ENCODE data around the gene PTCD2.
A peak's percentile ranks its signal among the peaks of the same experiment; 100 is the strongest.

The PTCD2 gene

DNA sequence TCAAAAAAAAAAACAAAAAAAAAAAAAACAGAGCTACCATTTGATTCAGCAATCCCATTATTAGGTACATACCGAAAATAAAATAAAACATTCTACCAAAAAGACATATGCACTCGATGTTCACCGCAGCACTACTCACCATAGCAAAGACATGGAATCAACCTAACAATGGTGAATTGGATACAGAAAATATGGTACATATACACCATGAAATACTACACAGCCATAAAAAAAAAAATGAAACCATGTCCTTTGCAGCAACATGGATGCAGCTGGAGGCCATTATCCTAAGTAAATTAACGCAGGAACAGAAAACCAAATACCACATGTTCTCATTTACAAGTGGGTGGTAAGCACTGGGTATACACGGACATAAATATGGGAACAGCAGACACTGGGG is 21.5 kb upstream of the PTCD2 start:
- no peak for DNase-seq (ENCODE audit: low read depth, low spot score)
- TF ChIP-seq SUZ12 (IDR thresholded peaks at IDR 0.05; ENCODE audit: extremely low read depth, insufficient read depth, insufficient read length): no peak
- Histone ChIP-seq H3K4me1 (ENCODE audit: insufficient read depth, insufficient read length) (peaks cover 3% of the 10 kb centered on the region), H3K36me3 (ENCODE audit: insufficient read depth, insufficient read length, low read length) (peaks cover 45% of the 10 kb centered on the region), H3K4me3 (ENCODE audit: insufficient read length, low read depth) (no peak overlapping the region), H3K9me3 (ENCODE audit: insufficient read depth, low read length) (no peaks in the 10 kb centered on the region), H3K27me3 (ENCODE audit: insufficient read depth, insufficient read length) (no peaks in the 10 kb centered on the region), H3K9ac (ENCODE audit: insufficient read length, low read depth) (no peak overlapping the region)

DNA sequence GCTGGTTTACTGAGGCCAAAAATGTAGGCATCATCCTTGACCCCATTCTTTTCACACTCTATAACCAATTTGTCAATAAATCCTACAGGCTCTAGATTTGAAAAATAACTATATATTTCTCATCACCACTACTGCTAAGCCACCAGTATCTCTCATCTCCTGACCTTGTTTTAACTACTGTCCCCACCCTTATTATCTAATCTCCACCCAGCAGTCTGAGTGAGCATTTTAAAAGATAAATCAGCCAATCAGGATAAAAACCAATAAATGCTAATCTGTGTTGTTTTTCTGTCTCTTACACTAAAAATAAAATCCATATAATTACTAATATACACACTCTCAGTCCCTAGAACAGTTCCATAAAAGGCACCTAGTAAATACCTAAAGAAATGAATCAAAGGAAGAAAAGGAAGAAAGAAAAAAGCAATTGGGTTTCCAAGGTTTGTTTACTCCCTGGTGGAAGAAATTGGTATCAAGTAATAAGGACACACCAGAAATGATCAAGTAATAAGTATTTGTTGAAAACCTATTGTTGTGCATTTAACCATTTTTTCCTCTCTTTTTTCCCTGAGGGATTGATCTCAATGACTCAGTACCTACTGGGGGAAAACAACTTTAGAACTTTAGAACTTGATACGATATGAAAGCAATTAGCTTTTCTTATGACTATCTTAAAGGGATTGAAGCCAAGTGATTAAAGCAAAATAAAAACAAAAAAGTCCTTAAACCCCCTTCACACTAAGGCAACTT is 19.4 kb upstream of the PTCD2 start:
- no peak overlapping the region for H3K4me3 ChIP-seq (ENCODE audit: insufficient read length, low read depth)
- no peak overlapping the region for H3K9ac ChIP-seq (ENCODE audit: insufficient read length, low read depth)
- H3K4me1 ChIP-seq (ENCODE audit: insufficient read depth, insufficient read length): peaks cover 3% of the 10 kb centered on the region
- peaks cover 30% of the 10 kb centered on the region for H3K36me3 ChIP-seq (ENCODE audit: insufficient read depth, insufficient read length, low read length)
- H3K9me3 ChIP-seq (ENCODE audit: insufficient read depth, low read length): no peaks in the 10 kb centered on the region
- H3K27me3 ChIP-seq (ENCODE audit: insufficient read depth, insufficient read length): no peaks in the 10 kb centered on the region
- TF ChIP-seq YY1 (IDR thresholded peaks at IDR 0.05; ENCODE audit: insufficient read depth, insufficient read length): no peak
- no peak for TF ChIP-seq SUZ12 (IDR thresholded peaks at IDR 0.05; ENCODE audit: extremely low read depth, insufficient read depth, insufficient read length)
- no peak for TF ChIP-seq ZNF274 (IDR thresholded peaks at IDR 0.05; ENCODE audit: low read depth, low read length)
- DNase-seq (ENCODE audit: low read depth, low spot score): no peak

DNA sequence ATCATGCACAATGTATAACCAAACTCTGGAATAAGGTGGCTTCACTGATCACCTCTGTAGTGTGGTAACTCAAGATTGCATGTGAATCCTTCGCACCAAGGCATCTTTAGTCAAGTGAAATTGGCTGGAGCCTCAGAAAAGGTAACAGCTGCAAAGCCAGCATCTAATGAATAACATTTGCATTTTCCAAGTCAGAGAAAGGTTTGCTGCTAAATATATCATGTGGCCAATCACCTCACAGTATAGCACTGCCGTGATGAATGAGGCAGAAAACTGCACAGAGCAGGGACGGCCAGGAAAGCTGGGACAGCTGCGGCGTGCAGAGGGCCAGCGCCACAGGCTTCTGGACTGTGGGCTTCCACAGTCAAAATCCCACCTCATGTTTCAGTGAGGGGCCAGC is 18.6 kb upstream of the PTCD2 start:
- no peak overlapping the region for H3K4me3 ChIP-seq (ENCODE audit: insufficient read length, low read depth)
- no peaks in the 10 kb centered on the region for H3K9me3 ChIP-seq (ENCODE audit: insufficient read depth, low read length)
- no peaks in the 10 kb centered on the region for H3K27me3 ChIP-seq (ENCODE audit: insufficient read depth, insufficient read length)
- no peak overlapping the region for H3K9ac ChIP-seq (ENCODE audit: insufficient read length, low read depth)
- H3K4me1 ChIP-seq (ENCODE audit: insufficient read depth, insufficient read length): peaks cover 3% of the 10 kb centered on the region
- no peak for DNase-seq (ENCODE audit: low read depth, low spot score)
- TF ChIP-seq ZNF274 (IDR thresholded peaks at IDR 0.05; ENCODE audit: low read depth, low read length): no peak
- no peak for TF ChIP-seq SUZ12 (IDR thresholded peaks at IDR 0.05; ENCODE audit: extremely low read depth, insufficient read depth, insufficient read length)
- TF ChIP-seq YY1 (IDR thresholded peaks at IDR 0.05; ENCODE audit: insufficient read depth, insufficient read length): no peak
- peaks cover 23% of the 10 kb centered on the region for H3K36me3 ChIP-seq (ENCODE audit: insufficient read depth, insufficient read length, low read length)

DNA sequence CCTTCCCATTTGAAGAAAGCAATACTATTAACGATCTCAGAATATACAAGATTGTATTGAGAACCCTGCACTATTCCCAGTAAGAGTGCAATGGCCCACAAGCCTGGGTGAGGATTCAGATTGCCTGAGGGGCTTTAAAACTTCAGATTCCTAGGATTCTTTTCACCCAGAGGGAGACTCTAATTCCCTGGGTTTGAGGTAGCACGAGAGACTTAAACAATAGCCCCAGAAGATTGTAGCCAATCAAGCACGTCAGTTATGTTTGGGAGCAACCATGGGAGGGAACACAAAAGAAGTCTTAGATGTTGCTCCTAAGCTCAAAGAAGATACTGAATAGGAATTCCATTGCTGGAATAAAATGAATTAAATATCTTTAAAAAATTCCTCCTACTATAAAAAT is 18.0 kb upstream of the PTCD2 start:
- Histone ChIP-seq H3K4me1 (ENCODE audit: insufficient read depth, insufficient read length) (peaks cover 3% of the 10 kb centered on the region), H3K27me3 (ENCODE audit: insufficient read depth, insufficient read length) (no peaks in the 10 kb centered on the region), H3K9me3 (ENCODE audit: insufficient read depth, low read length) (no peaks in the 10 kb centered on the region), H3K36me3 (ENCODE audit: insufficient read depth, insufficient read length, low read length) (peaks cover 17% of the 10 kb centered on the region), H3K4me3 (ENCODE audit: insufficient read length, low read depth) (no peak overlapping the region), H3K9ac (ENCODE audit: insufficient read length, low read depth) (no peak overlapping the region)
- DNase-seq (ENCODE audit: low read depth, low spot score): peak; percentile 80
- no peak for TF ChIP-seq YY1 (IDR thresholded peaks at IDR 0.05; ENCODE audit: insufficient read depth, insufficient read length)
- TF ChIP-seq ZNF274 (IDR thresholded peaks at IDR 0.05; ENCODE audit: low read depth, low read length): no peak
- TF ChIP-seq SUZ12 (IDR thresholded peaks at IDR 0.05; ENCODE audit: extremely low read depth, insufficient read depth, insufficient read length): no peak

DNA sequence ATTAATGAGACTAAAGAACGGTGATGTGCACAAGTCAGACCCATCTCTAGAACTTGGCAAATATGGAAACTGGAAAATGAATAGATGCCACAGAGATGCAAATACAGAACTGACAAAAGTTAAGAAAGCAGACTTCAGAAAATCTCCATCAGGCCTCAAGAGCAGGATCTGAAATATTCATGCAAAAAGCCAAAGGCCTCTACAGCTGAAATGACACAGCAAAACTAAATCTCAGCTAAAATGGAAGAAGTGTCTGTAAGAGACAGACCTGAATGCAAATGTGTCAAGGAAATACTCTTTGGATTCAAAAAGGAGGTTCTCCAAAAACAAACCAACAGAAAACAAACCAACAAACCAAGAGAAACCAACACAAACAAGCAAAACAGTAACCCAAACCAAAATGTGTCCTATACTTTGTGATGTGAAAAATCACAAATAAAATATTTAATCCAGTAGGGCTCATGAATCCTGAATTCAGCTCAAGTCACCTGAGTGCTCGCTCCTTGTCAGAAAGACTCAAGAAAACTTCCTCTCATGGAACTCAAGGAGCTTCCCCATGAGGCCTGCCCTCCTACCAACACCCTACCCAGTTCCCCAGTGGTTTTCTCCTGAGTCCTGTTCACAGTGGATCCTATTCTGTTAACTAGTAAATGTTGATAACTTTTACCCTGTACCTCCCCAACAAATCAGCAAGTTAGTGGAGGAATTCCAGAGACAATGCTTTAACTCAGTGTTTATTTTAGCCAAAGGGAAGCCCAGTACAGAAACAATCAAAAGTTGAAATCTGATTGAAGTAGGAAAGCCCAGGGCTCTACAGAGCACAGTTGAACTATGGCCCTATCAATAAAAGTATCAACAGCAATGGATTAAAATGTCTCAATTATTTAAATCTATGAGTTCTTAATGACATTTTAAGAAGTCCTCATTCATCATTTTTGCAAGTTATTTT is 14.7 kb upstream of the PTCD2 start:
- Histone ChIP-seq H3K27me3 (ENCODE audit: insufficient read depth, insufficient read length) (no peaks in the 10 kb centered on the region), H3K9ac (ENCODE audit: insufficient read length, low read depth) (no peak overlapping the region), H3K4me3 (ENCODE audit: insufficient read length, low read depth) (no peak overlapping the region), H3K9me3 (ENCODE audit: insufficient read depth, low read length) (no peaks in the 10 kb centered on the region), H3K36me3 (ENCODE audit: insufficient read depth, insufficient read length, low read length) (peaks cover 37% of the 10 kb centered on the region), H3K4me1 (ENCODE audit: insufficient read depth, insufficient read length) (peaks cover 3% of the 10 kb centered on the region)
- no peak for DNase-seq (ENCODE audit: low read depth, low spot score)
- TF ChIP-seq YY1 (IDR thresholded peaks at IDR 0.05; ENCODE audit: insufficient read depth, insufficient read length): no peak
- no peak for TF ChIP-seq SUZ12 (IDR thresholded peaks at IDR 0.05; ENCODE audit: extremely low read depth, insufficient read depth, insufficient read length)

DNA sequence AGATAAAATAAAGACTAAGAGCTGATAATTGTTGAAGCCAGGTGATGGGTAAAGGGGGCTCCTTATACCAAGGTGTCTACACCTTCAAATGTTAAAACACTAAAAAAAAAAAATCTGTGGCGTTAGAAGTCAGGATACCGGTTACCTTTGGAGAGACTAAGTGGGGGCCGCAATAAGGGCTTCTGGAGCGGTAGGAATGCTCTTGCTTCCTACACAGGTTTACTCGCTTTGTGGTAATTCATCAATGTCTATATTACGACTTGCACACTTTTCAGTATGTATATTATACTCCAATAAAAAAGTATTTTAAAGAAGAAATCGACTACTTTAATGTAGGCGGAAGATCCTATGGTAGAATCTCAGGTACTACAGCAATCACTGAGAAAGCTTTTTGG is 12.6 kb upstream of the PTCD2 start:
- DNase-seq (ENCODE audit: low read depth, low spot score): no peak
- H3K9ac ChIP-seq (ENCODE audit: insufficient read length, low read depth): no peak overlapping the region
- no peaks in the 10 kb centered on the region for H3K9me3 ChIP-seq (ENCODE audit: insufficient read depth, low read length)
- no peaks in the 10 kb centered on the region for H3K4me1 ChIP-seq (ENCODE audit: insufficient read depth, insufficient read length)
- no peaks in the 10 kb centered on the region for H3K27me3 ChIP-seq (ENCODE audit: insufficient read depth, insufficient read length)
- TF ChIP-seq SUZ12 (IDR thresholded peaks at IDR 0.05; ENCODE audit: extremely low read depth, insufficient read depth, insufficient read length) (no peak), YY1 (IDR thresholded peaks at IDR 0.05; ENCODE audit: insufficient read depth, insufficient read length) (no peak), ZNF274 (IDR thresholded peaks at IDR 0.05; ENCODE audit: low read depth, low read length) (no peak)
- no peak overlapping the region for H3K4me3 ChIP-seq (ENCODE audit: insufficient read length, low read depth)
- peaks cover 49% of the 10 kb centered on the region for H3K36me3 ChIP-seq (ENCODE audit: insufficient read depth, insufficient read length, low read length)

All from NT2/D1 (cell line).